ENCODE data around the gene CNTN1. TPM values are rescaled to one million over a fixed set of nuclear protein-coding genes. Genes with fewer than 3 reads are reported as not detected.

The CNTN1 gene
- total and polyA plus RNA-seq, 2 of the 8 experiments (the other 6 are each of a cell fraction or from before 2014, with no cell fraction given) = 7.2 to 21.8 TPM

- H3K79me2 ChIP-seq (ENCODE audit: control insufficient read depth in 1 of 2, insufficient read depth in 2 of 2, low read length in 2 of 2) = no peaks in the 10 kb centered on the region
- no peak overlapping the region for H3K23ac ChIP-seq (ENCODE audit: insufficient read length)
- no peak overlapping the region for H2BK15ac ChIP-seq (ENCODE audit: low read length)
- H2BK20ac ChIP-seq (ENCODE audit: low read length) = no peak overlapping the region
- no peaks in the 10 kb centered on the region for H3K36me3 ChIP-seq (ENCODE audit: control insufficient read depth in 2 of 4, insufficient read depth in 4 of 4, low read length in 3 of 4)
- no peak overlapping the region for H3K4me2 ChIP-seq (ENCODE audit: insufficient read depth in 1 of 2, low read depth in 2 of 2, low read length in 2 of 2)
- no peaks in the 10 kb centered on the region for H3K79me1 ChIP-seq (ENCODE audit: low read depth, low read length)
- CTCF ChIA-PET (ENCODE audit: partially characterized antibody) = interaction anchor here (1.2 to 2.2 kb wide), 3 partner anchors 24 to 297 kb away, joined by 3 to 15 read pairs (median 3); no protein-coding TSS in a partner anchor
- H2AK5ac ChIP-seq (ENCODE audit: low read depth, low read length) = no peak overlapping the region
- H3K14ac ChIP-seq (ENCODE audit: insufficient read length) = no peak overlapping the region
- 86% methylated on average over 6 of the region's 6 CpGs; no CpG with 5 or more reads in 1 of the 2 experiments for WGBS, 2 experiments (ENCODE audit: extremely low coverage in 1 of 2, insufficient coverage in 1 of 2, insufficient read length in 1 of 2, insufficient replicate concordance in 2 of 2, low coverage in 1 of 2, low lambda C conversion rate in 2 of 2, missing lambda C conversion rate in 1 of 2)
- DNase-seq (ENCODE audit: low read depth in 1 of 2, low spot score in 2 of 2) = no peak
- no peak overlapping the region for H4K91ac ChIP-seq (replicated peaks; ENCODE audit: insufficient read length, low read length)
- no peak overlapping the region for H3K56ac ChIP-seq (replicated peaks; ENCODE audit: insufficient read length, low read depth, low read length)
- H3K4me3 ChIP-seq (ENCODE audit: extremely low read depth in 1 of 4, insufficient read depth in 2 of 4, low read depth in 3 of 4, low read length in 4 of 4) = no peak overlapping the region
- no peak overlapping the region for H3K18ac ChIP-seq (ENCODE audit: extremely low read depth, low read length)
- H3K23me2 ChIP-seq (ENCODE audit: low read depth, low read length) = no peaks in the 10 kb centered on the region
- no peak overlapping the region for H2BK120ac ChIP-seq (replicated peaks; ENCODE audit: low read depth, low read length)
- no peaks in the 10 kb centered on the region for H4K20me1 ChIP-seq (replicated peaks in 1 of 2; ENCODE audit: control insufficient read depth in 1 of 2, insufficient read depth in 2 of 2, low read length in 2 of 2)
- POLR2A ChIA-PET (ENCODE audit: partially characterized antibody) = no interaction called here
- H4K8ac ChIP-seq (ENCODE audit: extremely low read depth, insufficient read depth, low read length) = no peak overlapping the region
- no peak for FAIRE-seq
- no peak overlapping the region for H4K5ac ChIP-seq (ENCODE audit: insufficient read length, low read depth, low read length)
- H2BK5ac ChIP-seq (ENCODE audit: low read depth, low read length) = no peak overlapping the region
- H2AFZ ChIP-seq (ENCODE audit: low read length) = no peak overlapping the region
- no peak overlapping the region for H2BK12ac ChIP-seq (ENCODE audit: low read depth, low read length)
- no peak overlapping the region for H3K27ac ChIP-seq (ENCODE audit: low read depth, low read length)
- no peaks in the 10 kb centered on the region for H3K9me3 ChIP-seq (ENCODE audit: insufficient read depth in 2 of 2, low read depth in 1 of 2, low read length in 1 of 2)
- no peak overlapping the region for H3K9ac ChIP-seq (replicated peaks in 1 of 4; ENCODE audit: extremely low read depth in 1 of 4, low read depth in 3 of 4, low read length in 3 of 4)
- no peaks in the 10 kb centered on the region for H3K27me3 ChIP-seq (replicated peaks in 1 of 4; ENCODE audit: control insufficient read depth in 3 of 4, extremely low read depth in 1 of 4, insufficient read depth in 3 of 4, low read length in 3 of 4)
- H3K4ac ChIP-seq (replicated peaks; ENCODE audit: insufficient read length, low read depth, low read length) = no peak overlapping the region
- H3K4me1 ChIP-seq (replicated peaks in 1 of 4; ENCODE audit: control insufficient read depth in 3 of 4, insufficient read depth in 4 of 4, low read length in 3 of 4) = no peaks in the 10 kb centered on the region
- TF ChIP-seq SP1 (IDR thresholded peaks at IDR 0.05; ENCODE audit: low read depth, low read length) = no peak
- TF ChIP-seq CBX8 (IDR thresholded peaks at IDR 0.05; ENCODE audit: borderline replicate concordance, low read depth, low read length) = no peak
- TF ChIP-seq KDM1A (IDR thresholded peaks at IDR 0.05; ENCODE audit: borderline replicate concordance, low read length) = no peak
- no peak for TF ChIP-seq POLR2A (IDR thresholded peaks at IDR 0.05; ENCODE audit: control extremely low read depth in 1 of 2, low read depth in 2 of 2, low read length in 2 of 2)
- TF ChIP-seq TEAD4 (IDR thresholded peaks at IDR 0.05; ENCODE audit: low read depth, low read length) = no peak
- TF ChIP-seq HDAC2 (IDR thresholded peaks at IDR 0.05; ENCODE audit: borderline replicate concordance in 1 of 2, low read depth in 2 of 2, low read length in 2 of 2) = no peak
- no peak for TF ChIP-seq KDM4A (IDR thresholded peaks at IDR 0.05; ENCODE audit: low read depth, low read length, severe bottlenecking)
- no peak for TF ChIP-seq FOSL1 (IDR thresholded peaks at IDR 0.05; ENCODE audit: insufficient read depth, low read depth, low read length)
- no peak for TF ChIP-seq CEBPB (IDR thresholded peaks at IDR 0.05; ENCODE audit: low read depth, low read length)
- TF ChIP-seq CTCF (IDR thresholded peaks at IDR 0.05; ENCODE audit: control extremely low read depth in 1 of 3, insufficient read depth in 1 of 3, low read depth in 1 of 3, low read length in 3 of 3) = no peak
- no peak for TF ChIP-seq JUND (IDR thresholded peaks at IDR 0.05; ENCODE audit: low read length)
- TF ChIP-seq SP2 (IDR thresholded peaks at IDR 0.05; ENCODE audit: low read length) = no peak
- no peak for TF ChIP-seq POLR2AphosphoS5 (IDR thresholded peaks at IDR 0.05; ENCODE audit: low read depth, low read length)
These were observed 225.3 kb downstream of the CNTN1 start for GRCh38 chr12:40917561-40917960.

Data from H1 (cell line).